Measurements from ENCODE around the gene RNF146.
"Not testable (repeated sequence)": the region's sequence is repeated elsewhere in the genome, so short reads cannot be mapped to it uniquely, and the experiment has no call there.

The RNF146 gene

DNA sequence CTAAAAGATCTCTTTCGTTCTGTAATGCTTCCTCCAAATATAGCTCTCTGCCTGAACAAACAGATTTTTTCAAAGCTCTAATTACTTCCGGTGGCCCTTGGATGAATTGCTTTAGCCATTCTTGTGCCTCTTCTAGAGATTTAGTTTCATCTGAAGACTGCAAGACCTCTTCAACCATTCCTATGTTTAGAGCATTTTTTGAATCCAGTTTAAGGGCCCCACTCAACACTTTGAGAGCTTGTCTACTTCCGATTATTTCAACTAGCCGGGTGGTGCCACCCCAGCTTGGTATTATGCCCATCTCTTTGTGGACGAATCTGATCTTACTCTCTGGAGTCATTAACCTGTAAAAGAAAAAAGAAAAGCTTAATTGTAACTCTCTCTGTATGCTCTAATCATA, 23.3 kb downstream of the RNF146 start:
- FAIRE-seq, result no peak

DNA sequence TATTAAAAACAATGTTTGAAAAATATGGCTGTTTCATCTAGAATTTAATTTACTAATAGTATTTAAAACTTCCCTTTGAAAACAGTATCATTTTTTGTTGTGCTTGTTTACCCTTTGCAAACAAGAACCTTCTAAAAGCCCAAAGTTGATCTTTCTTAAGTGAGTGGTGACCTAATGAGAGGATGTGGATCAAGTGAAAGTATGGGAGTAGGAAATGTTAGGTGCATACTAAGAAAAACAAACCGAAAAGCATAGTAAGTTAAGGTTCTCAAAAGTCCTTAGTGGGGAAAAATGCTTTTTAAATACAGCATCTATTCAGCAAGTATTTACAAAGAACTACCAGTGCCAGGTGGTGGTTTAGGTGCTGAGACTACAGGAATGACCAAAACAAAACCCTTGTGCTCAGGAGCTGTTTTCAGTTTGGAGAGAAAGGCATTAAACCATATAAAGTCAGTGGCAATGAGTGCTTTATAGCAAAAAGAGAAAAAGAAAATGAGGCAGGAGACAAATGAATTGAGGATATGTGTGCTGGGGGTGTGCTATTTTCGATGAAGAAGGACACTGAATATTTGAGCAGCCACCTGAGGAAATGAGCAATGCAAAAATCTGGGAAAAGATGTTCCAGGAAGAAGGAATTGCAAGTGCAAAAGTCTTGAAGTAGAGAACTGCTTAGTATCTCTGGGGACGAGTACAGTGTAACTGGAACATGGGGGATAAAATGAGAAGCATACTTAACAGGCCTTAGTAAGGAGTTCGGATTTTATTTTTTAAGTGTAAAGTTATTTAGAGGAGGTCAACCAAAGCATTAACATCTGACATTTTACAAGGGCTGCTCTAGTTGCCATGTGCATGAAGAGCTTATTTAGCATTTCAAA, 24.0 kb downstream of the RNF146 start:
- no peak for FAIRE-seq

DNA sequence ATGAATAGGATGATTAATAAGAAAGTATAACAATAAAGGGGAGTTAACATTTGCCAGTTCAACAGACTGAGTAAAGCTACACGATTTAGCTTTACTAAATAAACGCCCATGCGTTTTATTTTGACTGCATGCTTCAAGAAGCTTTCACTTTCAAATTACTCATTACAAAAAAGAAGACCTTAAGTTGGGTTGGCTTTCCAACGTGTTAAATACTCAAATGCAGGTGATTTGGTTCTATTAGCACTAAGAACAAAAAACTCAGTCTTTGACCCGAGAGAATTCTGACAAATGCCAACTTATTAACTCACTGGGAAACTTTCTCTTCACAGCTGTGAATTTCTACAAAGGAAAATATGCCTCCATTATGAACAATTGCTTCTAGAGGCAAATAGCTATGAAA, 24.8 kb downstream of the RNF146 start:
- no peak for FAIRE-seq

DNA sequence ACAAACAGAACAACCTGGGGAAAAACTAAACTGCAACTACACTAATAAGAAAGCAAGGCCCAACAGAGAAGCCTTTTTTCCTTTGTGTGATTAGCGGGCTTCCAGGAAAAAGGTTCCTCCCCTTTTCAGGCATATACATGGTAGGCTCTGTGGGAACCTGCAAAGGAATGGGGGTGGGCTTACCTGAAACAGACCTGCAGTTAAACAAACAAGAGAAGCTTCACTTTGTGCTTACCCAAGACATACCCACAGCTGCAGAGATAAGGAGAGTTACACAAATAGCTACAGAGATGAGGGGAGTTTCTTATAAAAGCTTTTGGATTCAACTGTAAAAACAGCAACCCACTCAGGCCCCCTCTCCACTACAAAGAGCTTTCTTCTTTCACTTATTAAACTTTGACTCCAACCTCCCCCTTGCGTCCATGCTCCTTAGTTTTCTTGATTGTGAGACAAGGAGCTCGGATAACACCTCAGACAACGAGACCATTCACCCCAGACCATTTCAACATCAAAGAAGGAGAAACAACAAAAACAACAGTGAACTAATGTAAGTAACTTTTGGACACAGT, 30.9 kb downstream of the RNF146 start:
- FAIRE-seq, result no peak

DNA sequence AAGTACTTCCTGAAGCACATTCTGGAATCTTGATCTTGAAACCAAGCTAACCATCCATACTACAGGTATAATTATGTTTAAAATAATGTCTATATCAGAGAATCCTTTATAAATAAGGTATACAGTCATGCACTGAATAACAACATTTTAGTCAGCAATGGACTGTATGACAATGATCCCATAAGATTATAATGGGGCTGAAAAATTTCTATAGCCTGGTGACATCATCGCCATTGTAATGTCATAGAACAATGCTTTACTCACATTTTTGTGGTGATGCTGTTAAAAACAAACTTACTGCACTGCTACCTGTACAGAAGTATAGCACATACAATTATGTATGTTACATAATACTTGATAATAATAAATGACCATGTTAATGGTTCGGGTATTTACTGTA, 31.8 kb downstream of the RNF146 start:
- no peak for FAIRE-seq

DNA sequence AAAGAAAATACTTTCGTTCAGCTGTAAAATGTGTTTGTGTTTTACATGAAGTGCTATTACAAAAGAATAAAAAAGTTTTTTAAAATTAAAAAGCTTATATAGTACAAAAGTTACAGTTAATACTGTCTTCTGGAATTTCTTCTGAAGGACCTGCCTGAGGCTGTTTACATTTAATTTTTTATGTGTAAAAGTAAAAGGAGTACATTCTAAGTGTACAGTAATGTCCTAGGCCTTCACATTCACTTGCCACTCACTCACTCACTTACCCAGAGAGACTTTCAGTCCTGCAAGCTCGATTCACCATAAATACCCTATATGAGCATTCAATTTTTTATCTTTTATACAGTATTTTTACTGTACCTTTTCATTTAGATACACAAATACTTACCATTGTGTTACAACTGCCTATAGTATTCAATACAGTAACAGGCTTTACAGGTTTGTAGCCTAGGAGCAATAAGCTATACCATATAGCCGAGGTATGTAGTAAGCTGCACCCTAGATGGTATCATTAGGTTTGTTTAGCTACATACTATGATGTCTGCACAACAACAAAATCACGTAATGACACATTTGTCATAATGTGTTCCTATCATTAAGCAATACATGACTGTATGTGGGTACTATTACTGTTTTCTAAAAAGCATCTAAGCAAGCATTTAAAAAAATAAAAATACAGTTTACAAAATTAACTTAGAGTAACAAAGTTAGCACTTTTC, 33.0 kb downstream of the RNF146 start:
- FAIRE-seq, result no peak

DNA sequence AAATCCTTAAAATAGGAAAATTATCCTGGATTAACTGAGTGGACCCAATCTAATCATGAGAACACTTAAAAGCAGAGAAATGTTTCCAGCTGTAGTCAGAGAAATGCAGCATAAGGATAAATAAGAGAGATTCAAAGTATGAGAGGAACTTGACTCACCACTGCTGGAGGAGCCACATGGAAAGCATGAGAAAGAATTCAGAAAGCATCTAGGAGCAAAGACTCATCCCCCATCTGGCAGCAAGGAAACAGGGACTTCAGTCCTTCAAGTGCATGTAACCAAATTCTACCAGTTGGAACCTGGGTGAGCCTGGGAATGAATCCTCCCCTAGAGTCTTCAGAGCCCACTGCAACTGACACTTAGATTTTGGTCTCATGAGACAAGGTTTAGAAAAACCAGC, 33.7 kb downstream of the RNF146 start:
- no peak for FAIRE-seq

DNA sequence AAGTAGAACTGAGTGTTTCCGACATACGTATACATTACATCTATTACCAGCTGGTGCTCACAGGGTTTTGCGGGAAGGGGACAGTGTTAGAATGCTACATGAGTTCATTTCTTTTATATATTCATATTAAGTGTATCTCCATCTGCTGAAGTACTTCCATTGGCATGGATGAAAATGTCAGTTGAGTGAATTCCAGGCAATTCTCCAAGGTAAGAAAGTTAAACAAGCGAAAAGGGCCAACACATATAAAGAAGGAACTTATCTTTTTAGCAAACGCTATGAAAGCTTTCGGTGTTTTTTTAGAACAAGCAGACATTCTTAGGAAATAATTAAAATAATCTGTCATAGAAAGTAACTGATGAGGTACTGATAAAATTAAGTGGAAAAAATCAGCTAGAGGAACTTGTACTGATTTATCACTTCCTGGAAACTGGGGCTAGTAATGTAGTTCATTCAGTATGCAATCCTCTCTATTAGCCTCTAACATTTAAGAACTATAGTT, 34.6 kb downstream of the RNF146 start:
- no peak for FAIRE-seq

DNA sequence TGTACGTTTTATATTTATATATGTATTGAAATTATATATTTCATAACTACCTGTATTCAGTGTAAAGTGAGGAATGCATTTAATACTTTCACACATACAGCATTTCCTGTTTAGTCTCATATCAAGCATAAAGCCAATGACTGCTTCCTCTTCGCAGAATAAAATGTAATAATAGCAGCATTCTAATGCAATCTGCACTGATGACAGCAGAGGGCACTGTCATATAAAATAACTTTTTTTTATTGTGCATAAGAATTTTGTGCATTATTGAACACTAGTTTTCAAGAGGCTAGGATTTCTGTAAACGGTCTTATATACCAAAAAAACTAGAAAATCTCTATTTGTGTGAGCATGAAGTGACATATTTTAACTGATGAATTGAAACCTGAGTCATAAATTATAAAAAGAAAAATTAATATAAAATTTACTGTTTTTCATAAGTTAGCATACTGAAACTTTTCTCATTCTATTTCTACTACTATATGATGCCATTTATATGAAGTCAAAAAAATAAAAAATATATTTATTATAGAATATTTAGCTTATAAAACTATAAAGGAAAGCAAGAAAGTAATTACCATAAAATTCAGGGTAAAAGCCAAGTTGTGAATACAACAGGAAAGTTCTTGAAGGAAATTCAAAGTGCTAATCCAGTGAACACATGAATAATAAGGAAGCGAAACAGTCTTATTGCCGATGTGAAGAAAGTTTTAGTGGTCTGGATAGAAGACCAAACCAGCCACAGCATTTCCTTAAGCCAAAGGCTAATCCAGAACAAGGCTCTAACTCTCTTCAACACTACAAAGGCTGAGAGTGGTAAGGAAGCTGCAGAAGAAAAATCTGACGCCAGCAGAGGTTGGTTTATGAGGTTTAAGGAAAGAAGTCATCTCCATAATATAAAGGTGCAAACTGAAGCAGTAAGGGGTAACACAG, 36.3 kb downstream of the RNF146 start:
- FAIRE-seq, result peak; percentile 91

DNA sequence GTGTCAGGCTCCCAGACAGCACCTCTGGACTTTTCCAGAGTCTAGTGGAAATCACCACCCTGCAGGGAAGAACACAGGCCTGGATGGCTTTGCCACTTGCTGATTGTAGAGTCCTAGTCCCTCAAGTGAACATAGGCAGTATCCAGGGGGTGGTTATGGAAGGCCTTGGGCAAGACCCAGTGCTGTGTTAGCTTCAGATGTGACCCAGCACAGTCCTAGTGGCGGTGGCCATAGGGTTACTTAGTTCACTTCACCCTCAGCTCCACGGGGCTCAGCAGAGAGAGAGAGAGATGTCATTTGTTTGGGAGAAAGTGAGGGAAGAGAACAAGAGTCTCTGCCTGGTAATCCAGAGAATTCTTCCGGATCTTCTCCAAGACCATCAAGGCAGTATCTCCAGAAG, 37.3 kb downstream of the RNF146 start:
- FAIRE-seq, result no peak

DNA sequence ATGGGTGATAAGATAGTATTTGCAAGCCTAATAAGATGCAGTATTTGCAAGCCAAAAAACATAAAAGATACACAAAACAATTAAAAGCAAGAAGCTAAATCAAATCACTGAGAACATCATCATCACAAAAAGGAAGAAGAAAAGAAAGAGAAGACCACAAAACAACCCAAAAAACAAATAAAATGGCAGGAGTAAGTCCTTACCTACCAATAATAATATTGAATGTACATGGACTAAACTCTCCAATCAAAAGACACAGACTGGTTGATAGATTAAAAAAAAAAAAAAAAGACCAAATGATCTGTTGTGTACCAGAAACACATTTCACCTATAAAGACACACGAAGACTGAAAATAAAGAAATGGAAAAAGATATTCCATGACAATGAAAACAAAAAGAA, 39.1 kb downstream of the RNF146 start:
- FAIRE-seq, result no peak

DNA sequence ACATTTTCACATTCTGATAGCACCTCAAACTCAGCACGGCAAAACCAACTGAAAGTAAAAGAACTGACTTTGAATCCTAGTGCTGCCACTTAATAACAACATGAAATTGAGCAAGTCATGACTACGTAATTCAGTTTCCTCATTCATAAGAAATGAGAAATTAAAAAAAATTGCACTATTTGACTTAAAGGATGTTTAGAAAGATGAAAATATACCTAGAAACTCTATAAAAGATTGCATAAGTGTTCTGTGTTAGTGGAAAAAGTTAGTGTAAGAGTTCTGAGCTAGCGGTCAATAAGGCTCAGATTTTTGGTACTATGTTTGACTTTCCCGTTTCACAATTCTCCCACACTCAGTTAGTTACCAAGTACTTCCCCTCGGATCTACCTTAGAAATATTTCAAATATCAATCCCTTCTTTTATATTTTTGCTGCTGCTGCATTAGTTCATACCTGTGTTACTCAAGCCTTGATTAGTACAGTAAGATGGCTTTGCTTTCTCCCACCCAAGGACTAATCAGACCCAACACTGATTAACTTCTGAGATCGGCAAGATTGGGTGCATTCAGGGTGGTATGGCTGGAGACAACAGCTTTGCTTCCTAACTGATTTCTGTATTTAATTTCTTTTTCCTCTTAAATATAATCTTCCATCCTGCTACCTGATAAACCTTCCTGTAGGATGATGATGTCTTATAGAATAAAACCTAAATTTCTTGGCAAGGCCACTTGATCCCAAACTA, 50.9 kb downstream of the RNF146 start:
- FAIRE-seq, result no peak

DNA sequence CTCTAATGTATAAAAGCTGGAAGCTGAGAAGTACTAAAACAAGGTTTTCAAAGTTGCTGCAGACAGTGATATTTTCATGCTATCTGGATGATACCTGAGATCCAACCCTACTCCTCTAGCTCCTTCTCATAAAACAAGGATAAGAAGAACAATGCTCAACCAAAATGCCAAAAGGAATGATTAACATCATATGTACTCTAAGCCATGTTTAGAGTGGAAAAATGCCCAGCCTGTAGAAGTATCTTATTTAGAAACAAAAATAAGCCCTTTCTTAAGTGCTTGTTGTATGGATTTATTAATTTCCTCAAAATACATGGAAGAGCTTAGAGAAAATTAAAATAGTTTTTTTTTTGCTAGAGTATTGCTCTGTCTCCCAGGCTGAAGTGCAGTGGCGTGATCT, 53.0 kb downstream of the RNF146 start:
- no peak for FAIRE-seq

DNA sequence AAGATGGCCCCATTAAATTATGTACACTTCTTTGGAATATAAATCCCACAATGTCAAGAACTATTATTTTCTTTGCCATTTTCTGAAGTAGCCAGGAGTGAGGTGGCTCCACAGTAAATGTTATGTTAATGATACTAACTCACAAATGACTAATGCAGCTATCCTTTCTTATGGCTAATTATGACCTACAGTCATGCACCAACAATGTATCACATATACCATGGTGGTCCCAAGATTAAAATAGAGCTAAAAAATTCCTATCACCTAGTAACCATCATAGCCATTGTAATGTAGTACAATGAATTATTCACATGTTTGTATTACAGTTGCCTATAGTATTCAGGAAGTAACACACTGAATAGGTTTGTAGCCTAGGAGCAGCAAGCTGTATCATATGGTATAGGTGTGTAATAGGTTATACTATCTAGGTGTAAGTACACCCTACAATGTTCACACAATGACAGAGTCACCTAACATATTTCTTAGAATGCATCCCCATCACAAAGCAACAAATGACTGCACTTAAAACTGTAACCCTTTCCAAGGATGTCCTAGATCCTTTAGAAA, 61.5 kb downstream of the RNF146 start:
- FAIRE-seq, result no peak

DNA sequence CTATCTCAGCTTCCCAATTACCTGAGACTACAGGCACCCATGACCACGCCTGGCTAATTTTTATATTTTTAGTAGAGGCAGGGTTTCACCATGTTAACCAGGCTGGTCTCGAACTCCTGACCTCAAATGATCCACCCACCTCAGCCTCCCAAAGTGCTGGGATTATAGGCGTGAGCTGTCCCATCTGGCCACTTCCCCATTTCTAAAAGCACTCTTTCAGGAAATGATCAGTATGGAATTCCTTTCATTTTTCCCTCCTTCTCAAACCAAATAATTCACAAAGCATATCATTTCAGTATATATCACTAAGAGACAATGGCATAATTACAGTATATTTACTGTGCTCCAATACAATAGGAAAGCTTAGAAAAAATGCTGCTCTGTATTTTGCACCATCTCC, 64.6 kb downstream of the RNF146 start:
- FAIRE-seq, result not testable (repeated sequence)

DNA sequence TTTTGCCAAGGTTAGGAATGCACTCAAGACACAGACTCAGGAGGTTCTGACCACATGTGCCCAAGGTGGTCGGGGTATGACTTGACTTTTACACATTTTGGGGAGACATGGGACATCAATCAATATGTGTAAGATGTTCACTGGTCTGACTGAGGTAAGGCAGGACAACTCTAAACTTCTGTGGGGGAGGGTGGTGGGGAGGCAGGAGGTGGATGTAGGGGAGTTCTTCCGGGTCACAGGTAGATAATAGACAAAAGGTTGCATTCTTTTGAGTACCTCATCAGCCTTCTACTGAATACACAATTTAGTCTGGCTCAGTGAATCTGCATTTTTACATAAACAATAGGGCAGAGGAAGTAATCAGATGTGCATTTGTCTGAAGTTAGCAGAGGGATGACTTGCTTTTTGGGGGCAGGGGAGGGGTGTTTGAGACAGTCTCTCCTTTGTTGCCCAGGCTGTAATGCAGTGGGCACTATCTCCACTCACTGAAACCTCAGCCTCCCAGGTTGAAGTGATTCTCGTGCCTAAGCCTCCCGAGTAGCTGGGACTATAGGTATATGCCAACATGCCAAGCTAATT, 65.8 kb downstream of the RNF146 start:
- FAIRE-seq, result no peak

Measured in G401.6 (cell line).